Measurements from ENCODE around the gene SLC39A10. TPM values are rescaled to one million over a fixed set of nuclear protein-coding genes. Genes with fewer than 3 reads are reported as not detected.

SLC39A10 gene
- total RNA-seq, 1 donor from 2014 or later = 62.0 TPM

DNA sequence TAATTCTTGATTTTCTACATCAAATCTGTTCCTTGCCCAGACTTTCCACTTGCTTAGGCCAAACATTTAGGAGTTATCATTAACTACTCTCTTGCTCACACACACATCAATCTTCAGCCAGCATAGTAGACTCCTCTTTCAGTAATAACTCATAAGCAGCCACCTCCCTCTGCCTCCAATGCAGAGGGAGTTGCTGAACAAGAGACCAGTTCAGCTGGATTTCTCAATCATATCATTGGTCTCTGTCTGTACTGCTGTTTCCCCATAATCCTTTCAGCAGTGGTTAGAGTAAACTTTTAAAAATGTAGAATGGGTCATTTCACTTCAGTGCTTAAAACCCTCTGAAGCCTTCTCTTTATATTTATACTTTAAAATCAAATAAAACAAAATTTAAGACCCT lies 112.9 kb downstream of the SLC39A10 start:
- TF ChIP-seq, protein P1, sequence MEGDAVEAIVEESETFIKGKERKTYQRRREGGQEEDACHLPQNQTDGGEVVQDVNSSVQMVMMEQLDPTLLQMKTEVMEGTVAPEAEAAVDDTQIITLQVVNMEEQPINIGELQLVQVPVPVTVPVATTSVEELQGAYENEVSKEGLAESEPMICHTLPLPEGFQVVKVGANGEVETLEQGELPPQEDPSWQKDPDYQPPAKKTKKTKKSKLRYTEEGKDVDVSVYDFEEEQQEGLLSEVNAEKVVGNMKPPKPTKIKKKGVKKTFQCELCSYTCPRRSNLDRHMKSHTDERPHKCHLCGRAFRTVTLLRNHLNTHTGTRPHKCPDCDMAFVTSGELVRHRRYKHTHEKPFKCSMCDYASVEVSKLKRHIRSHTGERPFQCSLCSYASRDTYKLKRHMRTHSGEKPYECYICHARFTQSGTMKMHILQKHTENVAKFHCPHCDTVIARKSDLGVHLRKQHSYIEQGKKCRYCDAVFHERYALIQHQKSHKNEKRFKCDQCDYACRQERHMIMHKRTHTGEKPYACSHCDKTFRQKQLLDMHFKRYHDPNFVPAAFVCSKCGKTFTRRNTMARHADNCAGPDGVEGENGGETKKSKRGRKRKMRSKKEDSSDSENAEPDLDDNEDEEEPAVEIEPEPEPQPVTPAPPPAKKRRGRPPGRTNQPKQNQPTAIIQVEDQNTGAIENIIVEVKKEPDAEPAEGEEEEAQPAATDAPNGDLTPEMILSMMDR (IDR thresholded peaks at IDR 0.05; ENCODE audit: unreplicated experiment) = no peak
- no peaks in the 10 kb centered on the region for H3K4me1 Mint-ChIP-seq (ENCODE audit: unreplicated experiment)
- no peak overlapping the region for H3K27ac Mint-ChIP-seq (ENCODE audit: unreplicated experiment)
- DNase-seq (ENCODE audit: low spot score) = no peak
- H3K9me3 Mint-ChIP-seq (ENCODE audit: unreplicated experiment) = no peaks in the 10 kb centered on the region
- no peaks in the 10 kb centered on the region for H3K36me3 Mint-ChIP-seq (ENCODE audit: low read depth, unreplicated experiment)
- peaks cover 3% of the 10 kb centered on the region for H3K27me3 Mint-ChIP-seq (ENCODE audit: unreplicated experiment)
- H3K4me3 Mint-ChIP-seq (ENCODE audit: unreplicated experiment) = no peak overlapping the region

DNA sequence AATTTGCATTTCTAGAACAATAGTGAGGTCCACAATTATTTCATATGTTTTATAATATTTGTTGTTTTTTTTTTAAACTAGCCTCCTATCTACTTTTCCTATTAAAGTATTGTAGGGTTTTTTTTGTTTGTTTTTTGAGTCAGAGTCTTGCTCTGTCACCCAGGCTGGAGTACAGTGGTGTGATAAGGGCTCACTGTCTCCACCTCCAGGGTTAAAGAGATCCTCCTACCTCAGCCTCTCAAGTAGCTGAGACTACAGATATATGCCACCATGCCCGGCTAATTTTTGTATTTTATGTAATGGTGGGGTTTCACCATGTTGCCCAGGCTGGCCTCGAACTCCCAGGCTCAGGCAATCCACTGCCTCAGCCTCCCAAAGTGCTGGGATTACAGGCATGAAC lies 122.5 kb downstream of the SLC39A10 start:
- TF ChIP-seq, protein P1 (IDR thresholded peaks at IDR 0.05; ENCODE audit: unreplicated experiment) = no peak
- Mint-ChIP-seq H3K27me3 (ENCODE audit: unreplicated experiment) (no peaks in the 10 kb centered on the region), H3K36me3 (ENCODE audit: low read depth, unreplicated experiment) (no peaks in the 10 kb centered on the region), H3K4me1 (ENCODE audit: unreplicated experiment) (no peaks in the 10 kb centered on the region), H3K27ac (ENCODE audit: unreplicated experiment) (no peak overlapping the region), H3K4me3 (ENCODE audit: unreplicated experiment) (no peak overlapping the region), H3K9me3 (ENCODE audit: unreplicated experiment) (no peaks in the 10 kb centered on the region)
- no peak for DNase-seq (ENCODE audit: low spot score)

DNA sequence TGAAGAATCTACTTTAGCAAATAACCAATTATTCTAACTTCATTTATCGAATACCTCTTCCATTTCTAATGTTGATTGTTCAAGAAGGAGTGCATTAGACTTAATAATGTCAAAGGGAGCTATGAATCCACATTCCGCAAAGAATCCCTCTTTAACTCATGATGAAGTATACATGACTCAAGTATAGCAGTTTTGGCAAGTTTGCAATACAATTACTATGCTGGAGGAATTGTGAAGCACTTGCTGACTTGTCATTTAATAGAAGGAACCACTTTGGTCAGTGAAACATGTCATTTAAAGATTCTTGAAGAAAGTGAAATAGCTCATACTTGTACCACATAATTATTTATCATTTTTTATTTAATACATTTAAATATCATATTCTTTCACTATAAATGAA lies 125.1 kb downstream of the SLC39A10 start:
- no peak for DNase-seq (ENCODE audit: low spot score)

More for the DNA sequence above, 125.1 kb downstream of the SLC39A10 start:
- no peak overlapping the region for H3K4me3 Mint-ChIP-seq (ENCODE audit: unreplicated experiment)
- TF ChIP-seq, protein P1 (IDR thresholded peaks at IDR 0.05; ENCODE audit: unreplicated experiment) = no peak
- H3K9me3 Mint-ChIP-seq (ENCODE audit: unreplicated experiment) = no peaks in the 10 kb centered on the region
- no peaks in the 10 kb centered on the region for H3K4me1 Mint-ChIP-seq (ENCODE audit: unreplicated experiment)
- H3K27me3 Mint-ChIP-seq (ENCODE audit: unreplicated experiment) = no peaks in the 10 kb centered on the region
- no peaks in the 10 kb centered on the region for H3K36me3 Mint-ChIP-seq (ENCODE audit: low read depth, unreplicated experiment)
- H3K27ac Mint-ChIP-seq (ENCODE audit: unreplicated experiment) = no peak overlapping the region
